Fibroblast of the conjunctiva (primary cell): ENCODE results near the gene POFUT1.

ENCODE experiments used
- DNase-seq: peaks from one replicate; pipeline ENCODE4 v3.0.0-alpha.2; 2010; ENCODE audit warnings: low read depth

The POFUT1 gene

GRCh38 chr20:32208499-32209154 is 947 bp downstream of the POFUT1 start:
- no peak for DNase-seq

- no peak for DNase-seq
Measured at GRCh38 chr20:32209850-32210605, 2.3 kb downstream of the POFUT1 start.

GRCh38 chr20:32213870-32214269 is 6.2 kb downstream of the POFUT1 start:
- DNase-seq: no peak

- DNase-seq: no peak
Measured at GRCh38 chr20:32215147-32215546, 7.5 kb downstream of the POFUT1 start.

GRCh38 chr20:32215729-32216128 is 8.0 kb downstream of the POFUT1 start:
- DNase-seq: no peak

- no peak for DNase-seq
Measured at GRCh38 chr20:32216179-32217142, 8.8 kb downstream of the POFUT1 start.

- no peak for DNase-seq
Measured at GRCh38 chr20:32218156-32218900, 10.6 kb downstream of the POFUT1 start.

- no peak for DNase-seq
Measured at GRCh38 chr20:32224463-32224862, 16.8 kb downstream of the POFUT1 start.

- DNase-seq: no peak
Measured at GRCh38 chr20:32226391-32226790, 18.7 kb downstream of the POFUT1 start.

- no peak for DNase-seq
Measured at GRCh38 chr20:32227306-32227705, 19.6 kb downstream of the POFUT1 start.

- no peak for DNase-seq
Measured at GRCh38 chr20:32227744-32228688, 20.3 kb downstream of the POFUT1 start.

GRCh38 chr20:32229251-32229747 is 21.6 kb downstream of the POFUT1 start:
- DNase-seq: no peak

- no peak for DNase-seq
Measured at GRCh38 chr20:32230707-32231106, 23.0 kb downstream of the POFUT1 start.

- no peak for DNase-seq
Measured at GRCh38 chr20:32231245-32231644, 23.6 kb downstream of the POFUT1 start.

- DNase-seq: no peak
Measured at GRCh38 chr20:32231847-32232246, 24.2 kb downstream of the POFUT1 start.

- DNase-seq: no peak
Measured at GRCh38 chr20:32232326-32232886, 24.7 kb downstream of the POFUT1 start.

- no peak for DNase-seq
Measured at GRCh38 chr20:32233286-32233685, 25.6 kb downstream of the POFUT1 start.

- no peak for DNase-seq
Measured at GRCh38 chr20:32234135-32234808, 26.6 kb downstream of the POFUT1 start.

GRCh38 chr20:32235331-32236047 is 27.8 kb downstream of the POFUT1 start:
- no peak for DNase-seq
